NT2/D1 (cell line): Measurements from ENCODE around the gene ANGPTL2.

Source experiments
- YY1 ChIP-seq: IDR thresholded peaks from 2 replicates; pipeline ENCODE4 v1.6.1; 2011; ENCODE audit not compliant: insufficient read length, insufficient read depth
- ZNF274 ChIP-seq: IDR thresholded peaks from 2 replicates; pipeline ENCODE4 v1.6.1; 2011; ENCODE audit warnings: mild to moderate bottlenecking, low read depth, low read length

DNA sequence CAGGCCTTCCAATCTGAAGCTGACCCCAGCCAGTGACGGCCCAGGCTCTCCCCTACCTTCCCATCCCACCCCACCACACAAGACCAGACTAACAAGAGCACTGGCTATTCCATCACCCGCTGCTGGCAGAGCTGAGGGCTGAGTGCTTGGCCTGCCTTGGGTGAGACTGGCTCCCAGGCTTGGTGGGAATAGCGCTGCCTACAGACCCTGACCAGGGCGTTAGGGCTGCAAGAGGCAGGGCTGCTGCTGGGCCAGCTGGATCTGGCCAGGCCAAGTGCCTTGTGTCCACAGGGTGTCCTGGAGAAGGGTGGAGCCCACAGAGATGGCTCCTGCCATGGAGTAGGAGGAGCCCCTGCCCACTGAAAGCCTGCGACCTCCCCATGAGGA is 31.6 kb upstream of the ANGPTL2 start:
- TF ChIP-seq YY1 (no peak), ZNF274 (no peak)
